Right kidney (tissue), 9 donors: ENCODE results near the gene DEFB110.
A peak's percentile ranks its signal among the peaks of the same experiment; 100 is the strongest.

Source experiments
- DNase-seq: peaks from one replicate; pipeline ENCODE4 v3.0.0-alpha.2; 2016
- long read RNA-seq, 8 donors: transcript quantifications; one replicate each; lab custom pipeline, GENCODE V29; 2026

The DEFB110 gene
- long read RNA-seq, donor 1: 0 reads
- long read RNA-seq, donor 2: 0 reads
- long read RNA-seq, donor 3: 0 reads
- long read RNA-seq, donor 4: 0 reads
- long read RNA-seq, donor 5: 0 reads
- long read RNA-seq, donor 6: 0 reads
- long read RNA-seq, donor 7: 0 reads
- long read RNA-seq, donor 8: 0 reads

GRCh38 chr6:50021894-50022293, at the start of gene DEFB110:
TSS of gene DEFB110 (minus strand) at chr6:50021994. CDS start at chr6:50021935, 59 bp downstream.
- no peak for DNase-seq

GRCh38 chr6:50070101-50070500, 48.3 kb upstream of the DEFB110 start:
- no peak for DNase-seq

- DNase-seq: no peak
These were observed 40.3 kb upstream of the DEFB110 start for GRCh38 chr6:50062051-50062450.

- DNase-seq: no peak
These were observed 34.4 kb upstream of the DEFB110 start for GRCh38 chr6:50056242-50056641.

GRCh38 chr6:50049829-50050228, 28.0 kb upstream of the DEFB110 start, which contains the start of gene DEFB112:
TSS of gene DEFB112 (minus strand) at chr6:50049929. CDS start at chr6:50049869, 60 bp downstream.
- no peak for DNase-seq

GRCh38 chr6:50047026-50047425, 25.2 kb upstream of the DEFB110 start:
- no peak for DNase-seq

GRCh38 chr6:50030777-50031562, 9.2 kb upstream of the DEFB110 start:
- peak; percentile 4 for DNase-seq

GRCh38 chr6:50030350-50030749, 8.6 kb upstream of the DEFB110 start:
- DNase-seq: no peak

GRCh38 chr6:50025258-50025657, 3.5 kb upstream of the DEFB110 start:
- DNase-seq: no peak

- DNase-seq: no peak
These were observed 14.0 kb downstream of the DEFB110 start for GRCh38 chr6:50007819-50008218.

GRCh38 chr6:50003139-50003538, 18.7 kb downstream of the DEFB110 start:
- no peak for DNase-seq

- no peak for DNase-seq
These were observed 26.5 kb downstream of the DEFB110 start for GRCh38 chr6:49995278-49995677.

- DNase-seq: no peak
These were observed 32.9 kb downstream of the DEFB110 start for GRCh38 chr6:49988900-49989299.

GRCh38 chr6:49987749-49988148, 34.0 kb downstream of the DEFB110 start:
- no peak for DNase-seq

GRCh38 chr6:49986551-49986950, 35.2 kb downstream of the DEFB110 start:
- no peak for DNase-seq

GRCh38 chr6:49982046-49982445, 39.7 kb downstream of the DEFB110 start:
- DNase-seq: no peak

- DNase-seq: no peak
These were observed 40.9 kb downstream of the DEFB110 start for GRCh38 chr6:49980898-49981297.

- DNase-seq: no peak
These were observed 42.2 kb downstream of the DEFB110 start for GRCh38 chr6:49979584-49979983.

GRCh38 chr6:49978332-49979226, 43.2 kb downstream of the DEFB110 start:
- DNase-seq: no peak

- no peak for DNase-seq
These were observed 52.2 kb downstream of the DEFB110 start, which contains the start of gene DEFB113 for GRCh38 chr6:49969605-49970004. TSS of gene DEFB113 (minus strand) at chr6:49969625. CDS start at chr6:49969625, 0 bp downstream.
